SK-N-SH treated with all-trans-retinoic acid at 6 μM for 48 hours (cell line): ENCODE data around the gene ROBO1.

Experiments used
- ATAC-seq: fragments of 200-7000 bp; cut with Tn5 transposase; 3 replicates; pipeline ENCODE4 v1.9.1; 2020; ENCODE audit warnings: mild to moderate bottlenecking, moderate library complexity
- ARNTL ChIP-seq: fragments of 450-650 bp; formaldehyde crosslinking; IDR thresholded peaks from 2 replicates; pipeline ENCODE4 v1.5.0; 2020; ENCODE audit warnings: low read depth, mild to moderate bottlenecking, moderate library complexity, borderline replicate concordance
- BACH2 ChIP-seq: fragments of 250-450 bp; sonication (Bioruptor Pico); IDR thresholded peaks from 2 replicates; pipeline ENCODE4 v1.9.0; 2021; ENCODE audit warnings: mild to moderate bottlenecking, borderline replicate concordance
- CSDC2 ChIP-seq: fragments of 250-450 bp; sonication (Bioruptor Pico); IDR thresholded peaks from 2 replicates; pipeline ENCODE4 v1.5.0; 2020; ENCODE audit warnings: mild to moderate bottlenecking, moderate library complexity
- GLIS3 ChIP-seq: fragments of 250-450 bp; sonication (Bioruptor Pico); IDR thresholded peaks from 2 replicates; pipeline ENCODE4 v1.5.0; 2020; ENCODE audit warnings: mild to moderate bottlenecking, moderate library complexity
- ISL1 ChIP-seq: fragments of 250-450 bp; sonication (Bioruptor Pico); IDR thresholded peaks from 2 replicates; pipeline ENCODE4 v2.1.2; 2022; ENCODE audit warnings: mild to moderate bottlenecking, moderate library complexity
- OSR1 ChIP-seq: fragments of 250-450 bp; sonication (Bioruptor Pico); IDR thresholded peaks from 2 replicates; pipeline ENCODE4 v1.8.0; 2022; ENCODE audit warnings: moderate library complexity, mild to moderate bottlenecking, inconsistent platforms
- PPARA ChIP-seq: fragments of 250-450 bp; sonication (Bioruptor Pico); IDR thresholded peaks from 2 replicates; pipeline ENCODE4 v1.5.0; 2020; ENCODE audit warnings: mild to moderate bottlenecking, borderline replicate concordance
- SNAI2 ChIP-seq: fragments of 250-450 bp; sonication (Bioruptor Pico); IDR thresholded peaks from 2 replicates; pipeline ENCODE4 v1.5.0; 2020; ENCODE audit warnings: mild to moderate bottlenecking, moderate library complexity
- TCF4 ChIP-seq: fragments of 250-450 bp; sonication (Bioruptor Pico); IDR thresholded peaks from 2 replicates; pipeline ENCODE4 v1.8.0; 2021; ENCODE audit warnings: mild to moderate bottlenecking, moderate library complexity, borderline replicate concordance
- TOX ChIP-seq: fragments of 250-450 bp; sonication (Bioruptor Pico); IDR thresholded peaks from 2 replicates; pipeline ENCODE4 v1.8.0; 2021; ENCODE audit warnings: mild to moderate bottlenecking, moderate library complexity, borderline replicate concordance
- ZC3H10 ChIP-seq: fragments of 250-450 bp; sonication (Bioruptor Pico); IDR thresholded peaks from 2 replicates; pipeline ENCODE4 v1.5.1; 2021; ENCODE audit warnings: mild to moderate bottlenecking, moderate library complexity
- ZFP3 ChIP-seq: fragments of 250-450 bp; sonication (Bioruptor Pico); IDR thresholded peaks from 2 replicates; pipeline ENCODE4 v1.5.0; 2020; ENCODE audit warnings: mild to moderate bottlenecking, moderate library complexity
- ZFP30 ChIP-seq: fragments of 450-650 bp; formaldehyde crosslinking; IDR thresholded peaks from 2 replicates; pipeline ENCODE4 v1.5.0; 2022; ENCODE audit warnings: mild to moderate bottlenecking, moderate library complexity
- ZNF565 ChIP-seq: fragments of 450-650 bp; formaldehyde crosslinking; conservative IDR thresholded peaks from 2 replicates; pipeline ENCODE4 v1.5.0; 2020; ENCODE audit warnings: low read depth, mild to moderate bottlenecking, moderate library complexity
- ZNF70 ChIP-seq: fragments of 450-650 bp; formaldehyde crosslinking; IDR thresholded peaks from 2 replicates; pipeline ENCODE4 v1.5.0; 2020; ENCODE audit warnings: mild to moderate bottlenecking, moderate library complexity
- ZNF8 ChIP-seq: fragments of 450-650 bp; formaldehyde crosslinking; IDR thresholded peaks from 2 replicates; pipeline ENCODE4 v1.5.0; 2020; ENCODE audit warnings: mild to moderate bottlenecking, moderate library complexity
- TF ChIP-seq, protein P1 (sequence below): fragments of 250-450 bp; sonication (Bioruptor Pico); IDR thresholded peaks from 2 replicates; pipeline ENCODE4 v1.5.1; 2020; ENCODE audit warnings: low read depth, mild to moderate bottlenecking, moderate library complexity
- TF ChIP-seq, protein P2 (sequence below): fragments of 250-450 bp; sonication (Bioruptor Pico); IDR thresholded peaks from 2 replicates; pipeline ENCODE4 v1.8.0; 2020; ENCODE audit warnings: mild to moderate bottlenecking, moderate library complexity, borderline replicate concordance
- TF ChIP-seq, protein P3 (sequence below): fragments of 250-450 bp; sonication (Bioruptor Pico); IDR thresholded peaks from 2 replicates; pipeline ENCODE4 v1.5.0; 2020; ENCODE audit warnings: mild to moderate bottlenecking, moderate library complexity
- TF ChIP-seq, protein P4 (sequence below): fragments of 250-450 bp; sonication (Bioruptor Pico); IDR thresholded peaks from 2 replicates; pipeline ENCODE4 v1.8.0; 2021; ENCODE audit warnings: low read depth, mild to moderate bottlenecking, moderate library complexity, borderline replicate concordance
- TF ChIP-seq, protein P5 (sequence below): fragments of 250-450 bp; sonication (Bioruptor Pico); IDR thresholded peaks from 2 replicates; pipeline ENCODE4 v1.5.1; 2021; ENCODE audit warnings: mild to moderate bottlenecking, moderate library complexity

Gene ROBO1

DNA sequence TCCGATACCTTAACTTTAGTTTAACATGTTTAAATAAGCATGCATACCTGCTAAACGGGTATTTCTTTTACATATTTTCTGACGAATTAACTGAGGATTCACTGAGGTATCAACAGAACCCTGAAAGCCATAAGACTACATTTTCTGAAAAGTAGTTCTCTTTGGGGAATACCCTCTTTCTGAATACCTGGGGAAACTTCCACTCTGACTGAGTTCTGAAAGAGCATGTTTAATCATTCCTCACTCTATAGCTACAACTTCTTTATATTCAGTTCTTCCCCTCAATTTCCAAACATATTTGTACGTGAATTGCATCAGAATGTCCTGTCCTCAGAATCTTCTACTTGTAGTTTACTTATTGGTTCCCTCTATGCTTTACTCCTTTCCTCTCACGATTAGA is 403.0 kb downstream of the ROBO1 start (continued):
- no peak for TF ChIP-seq ARNTL (CRISPR knock-in tag)

DNA sequence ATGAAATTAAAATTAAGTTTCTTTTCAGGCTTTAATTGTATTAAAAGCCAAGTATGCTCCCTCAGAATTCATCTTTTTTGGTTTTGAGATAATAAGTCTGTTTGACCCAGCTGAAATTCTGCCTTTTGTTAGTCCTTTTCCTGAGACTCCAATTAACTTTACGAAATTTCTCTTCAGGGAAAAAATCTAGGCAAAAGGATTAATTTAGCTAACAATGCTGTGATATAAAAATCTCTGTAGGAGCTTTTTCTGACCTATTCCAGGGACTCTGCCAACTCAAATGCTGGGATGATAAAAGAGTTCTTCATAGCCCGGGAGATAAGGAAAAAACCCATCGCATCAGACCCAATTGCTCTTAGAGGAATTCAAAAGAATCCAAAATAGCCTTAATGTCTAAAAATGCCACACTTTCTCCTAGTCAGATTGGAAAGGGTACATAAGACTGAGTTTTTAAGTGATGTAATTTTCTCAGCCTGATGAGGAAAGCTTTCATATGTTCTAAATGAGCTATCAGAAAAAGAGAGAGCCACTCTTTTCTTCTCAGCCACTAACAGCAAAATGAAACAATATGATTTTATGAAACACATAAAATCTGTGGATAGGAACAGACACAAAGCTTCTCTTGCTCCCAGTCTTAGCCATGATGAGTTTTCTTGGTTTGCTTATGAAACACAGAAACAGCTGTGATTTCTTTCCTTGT is 405.1 kb downstream of the ROBO1 start:
- no peak for ATAC-seq
- TF ChIP-seq ZC3H10 (CRISPR knock-in tag) (no peak), GLIS3 (CRISPR knock-in tag) (no peak)

DNA sequence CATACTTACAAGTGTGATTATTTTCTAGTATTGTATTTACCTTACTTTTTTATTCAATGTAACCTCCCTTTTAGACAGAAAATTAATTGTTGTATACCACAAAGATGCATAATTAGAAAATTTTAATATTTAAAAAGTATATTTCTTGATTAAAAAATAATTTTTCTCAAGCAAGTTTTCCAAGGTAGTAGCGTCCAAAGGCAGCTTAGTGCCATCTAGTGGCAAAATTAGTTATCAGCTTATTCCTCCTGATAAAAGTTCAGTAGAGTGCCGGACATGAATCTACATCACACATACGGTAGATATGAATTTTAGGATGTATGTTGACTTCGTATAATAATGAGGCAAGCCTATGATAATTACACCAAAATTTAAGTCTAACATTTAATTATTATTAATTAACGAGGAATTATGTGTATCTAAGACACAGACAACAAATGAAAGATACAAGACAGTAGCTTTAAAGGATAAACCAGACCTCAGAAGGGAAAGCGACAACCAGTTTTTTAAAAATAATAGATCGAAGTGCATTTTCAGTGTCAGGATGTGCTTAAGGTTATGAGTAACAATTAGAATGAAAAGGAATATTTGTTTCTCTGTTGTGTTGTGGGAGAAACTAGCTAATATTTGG is 405.9 kb downstream of the ROBO1 start:
- peak; percentile 87 for ATAC-seq
- TF ChIP-seq ZNF70 (CRISPR knock-in tag) (no peak), TCF4 (CRISPR knock-in tag) (no peak), ZNF8 (CRISPR knock-in tag) (no peak), ZFP3 (no peak), ZFP30 (CRISPR knock-in tag) (no peak)
- TF ChIP-seq, protein P1, sequence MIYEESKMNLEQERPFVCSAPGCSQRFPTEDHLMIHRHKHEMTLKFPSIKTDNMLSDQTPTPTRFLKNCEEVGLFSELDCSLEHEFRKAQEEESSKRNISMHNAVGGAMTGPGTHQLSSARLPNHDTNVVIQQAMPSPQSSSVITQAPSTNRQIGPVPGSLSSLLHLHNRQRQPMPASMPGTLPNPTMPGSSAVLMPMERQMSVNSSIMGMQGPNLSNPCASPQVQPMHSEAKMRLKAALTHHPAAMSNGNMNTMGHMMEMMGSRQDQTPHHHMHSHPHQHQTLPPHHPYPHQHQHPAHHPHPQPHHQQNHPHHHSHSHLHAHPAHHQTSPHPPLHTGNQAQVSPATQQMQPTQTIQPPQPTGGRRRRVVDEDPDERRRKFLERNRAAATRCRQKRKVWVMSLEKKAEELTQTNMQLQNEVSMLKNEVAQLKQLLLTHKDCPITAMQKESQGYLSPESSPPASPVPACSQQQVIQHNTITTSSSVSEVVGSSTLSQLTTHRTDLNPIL (CRISPR knock-in tag) = no peak
- TF ChIP-seq, all 23 proteins: peak for 0

DNA sequence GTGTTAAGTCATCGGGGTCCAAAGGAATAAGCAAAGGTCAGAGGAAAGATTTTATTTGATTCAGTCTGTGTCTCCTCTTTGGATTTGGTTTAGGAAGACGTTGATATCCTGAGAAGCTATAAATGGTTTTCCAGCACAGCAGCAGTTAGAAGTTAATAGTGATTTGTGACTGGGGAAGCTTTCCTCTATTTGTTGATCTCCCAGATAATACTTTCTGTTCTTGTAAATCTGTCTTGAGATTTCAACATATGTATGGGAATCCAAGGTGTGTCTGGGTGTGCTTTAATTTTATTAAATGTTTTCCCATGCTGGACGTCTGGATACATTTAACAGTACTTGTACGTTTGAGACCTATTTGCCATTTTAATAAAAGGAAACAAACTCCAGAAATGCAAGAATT is 409.5 kb downstream of the ROBO1 start:
- no peak for ATAC-seq
- TF ChIP-seq CSDC2 = no peak
- no peak for TF ChIP-seq PPARA (CRISPR knock-in tag)
- no peak for TF ChIP-seq OSR1 (CRISPR knock-in tag)
- TF ChIP-seq, protein P2, sequence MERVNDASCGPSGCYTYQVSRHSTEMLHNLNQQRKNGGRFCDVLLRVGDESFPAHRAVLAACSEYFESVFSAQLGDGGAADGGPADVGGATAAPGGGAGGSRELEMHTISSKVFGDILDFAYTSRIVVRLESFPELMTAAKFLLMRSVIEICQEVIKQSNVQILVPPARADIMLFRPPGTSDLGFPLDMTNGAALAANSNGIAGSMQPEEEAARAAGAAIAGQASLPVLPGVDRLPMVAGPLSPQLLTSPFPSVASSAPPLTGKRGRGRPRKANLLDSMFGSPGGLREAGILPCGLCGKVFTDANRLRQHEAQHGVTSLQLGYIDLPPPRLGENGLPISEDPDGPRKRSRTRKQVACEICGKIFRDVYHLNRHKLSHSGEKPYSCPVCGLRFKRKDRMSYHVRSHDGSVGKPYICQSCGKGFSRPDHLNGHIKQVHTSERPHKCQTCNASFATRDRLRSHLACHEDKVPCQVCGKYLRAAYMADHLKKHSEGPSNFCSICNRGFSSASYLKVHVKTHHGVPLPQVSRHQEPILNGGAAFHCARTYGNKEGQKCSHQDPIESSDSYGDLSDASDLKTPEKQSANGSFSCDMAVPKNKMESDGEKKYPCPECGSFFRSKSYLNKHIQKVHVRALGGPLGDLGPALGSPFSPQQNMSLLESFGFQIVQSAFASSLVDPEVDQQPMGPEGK = no peak
- no peak for TF ChIP-seq ZNF70 (CRISPR knock-in tag)
- TF ChIP-seq, protein P3, sequence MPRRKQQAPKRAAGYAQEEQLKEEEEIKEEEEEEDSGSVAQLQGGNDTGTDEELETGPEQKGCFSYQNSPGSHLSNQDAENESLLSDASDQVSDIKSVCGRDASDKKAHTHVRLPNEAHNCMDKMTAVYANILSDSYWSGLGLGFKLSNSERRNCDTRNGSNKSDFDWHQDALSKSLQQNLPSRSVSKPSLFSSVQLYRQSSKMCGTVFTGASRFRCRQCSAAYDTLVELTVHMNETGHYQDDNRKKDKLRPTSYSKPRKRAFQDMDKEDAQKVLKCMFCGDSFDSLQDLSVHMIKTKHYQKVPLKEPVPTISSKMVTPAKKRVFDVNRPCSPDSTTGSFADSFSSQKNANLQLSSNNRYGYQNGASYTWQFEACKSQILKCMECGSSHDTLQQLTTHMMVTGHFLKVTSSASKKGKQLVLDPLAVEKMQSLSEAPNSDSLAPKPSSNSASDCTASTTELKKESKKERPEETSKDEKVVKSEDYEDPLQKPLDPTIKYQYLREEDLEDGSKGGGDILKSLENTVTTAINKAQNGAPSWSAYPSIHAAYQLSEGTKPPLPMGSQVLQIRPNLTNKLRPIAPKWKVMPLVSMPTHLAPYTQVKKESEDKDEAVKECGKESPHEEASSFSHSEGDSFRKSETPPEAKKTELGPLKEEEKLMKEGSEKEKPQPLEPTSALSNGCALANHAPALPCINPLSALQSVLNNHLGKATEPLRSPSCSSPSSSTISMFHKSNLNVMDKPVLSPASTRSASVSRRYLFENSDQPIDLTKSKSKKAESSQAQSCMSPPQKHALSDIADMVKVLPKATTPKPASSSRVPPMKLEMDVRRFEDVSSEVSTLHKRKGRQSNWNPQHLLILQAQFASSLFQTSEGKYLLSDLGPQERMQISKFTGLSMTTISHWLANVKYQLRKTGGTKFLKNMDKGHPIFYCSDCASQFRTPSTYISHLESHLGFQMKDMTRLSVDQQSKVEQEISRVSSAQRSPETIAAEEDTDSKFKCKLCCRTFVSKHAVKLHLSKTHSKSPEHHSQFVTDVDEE (CRISPR knock-in tag) = no peak
- TF ChIP-seq ZNF565 (CRISPR knock-in tag) = no peak
- TF ChIP-seq, protein P1 (CRISPR knock-in tag) = no peak
- no peak for TF ChIP-seq GLIS3 (CRISPR knock-in tag)
- TF ChIP-seq, protein P4, sequence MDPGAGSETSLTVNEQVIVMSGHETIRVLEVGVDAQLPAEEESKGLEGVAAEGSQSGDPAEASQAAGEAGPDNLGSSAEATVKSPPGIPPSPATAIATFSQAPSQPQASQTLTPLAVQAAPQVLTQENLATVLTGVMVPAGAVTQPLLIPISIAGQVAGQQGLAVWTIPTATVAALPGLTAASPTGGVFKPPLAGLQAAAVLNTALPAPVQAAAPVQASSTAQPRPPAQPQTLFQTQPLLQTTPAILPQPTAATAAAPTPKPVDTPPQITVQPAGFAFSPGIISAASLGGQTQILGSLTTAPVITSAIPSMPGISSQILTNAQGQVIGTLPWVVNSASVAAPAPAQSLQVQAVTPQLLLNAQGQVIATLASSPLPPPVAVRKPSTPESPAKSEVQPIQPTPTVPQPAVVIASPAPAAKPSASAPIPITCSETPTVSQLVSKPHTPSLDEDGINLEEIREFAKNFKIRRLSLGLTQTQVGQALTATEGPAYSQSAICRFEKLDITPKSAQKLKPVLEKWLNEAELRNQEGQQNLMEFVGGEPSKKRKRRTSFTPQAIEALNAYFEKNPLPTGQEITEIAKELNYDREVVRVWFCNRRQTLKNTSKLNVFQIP (CRISPR knock-in tag) = no peak
- no peak for TF ChIP-seq ISL1 (CRISPR knock-in tag)
- no peak for TF ChIP-seq ZFP30 (CRISPR knock-in tag)
- no peak for TF ChIP-seq ARNTL (CRISPR knock-in tag)
- no peak for TF ChIP-seq SNAI2
- no peak for TF ChIP-seq BACH2
- TF ChIP-seq, protein P5, sequence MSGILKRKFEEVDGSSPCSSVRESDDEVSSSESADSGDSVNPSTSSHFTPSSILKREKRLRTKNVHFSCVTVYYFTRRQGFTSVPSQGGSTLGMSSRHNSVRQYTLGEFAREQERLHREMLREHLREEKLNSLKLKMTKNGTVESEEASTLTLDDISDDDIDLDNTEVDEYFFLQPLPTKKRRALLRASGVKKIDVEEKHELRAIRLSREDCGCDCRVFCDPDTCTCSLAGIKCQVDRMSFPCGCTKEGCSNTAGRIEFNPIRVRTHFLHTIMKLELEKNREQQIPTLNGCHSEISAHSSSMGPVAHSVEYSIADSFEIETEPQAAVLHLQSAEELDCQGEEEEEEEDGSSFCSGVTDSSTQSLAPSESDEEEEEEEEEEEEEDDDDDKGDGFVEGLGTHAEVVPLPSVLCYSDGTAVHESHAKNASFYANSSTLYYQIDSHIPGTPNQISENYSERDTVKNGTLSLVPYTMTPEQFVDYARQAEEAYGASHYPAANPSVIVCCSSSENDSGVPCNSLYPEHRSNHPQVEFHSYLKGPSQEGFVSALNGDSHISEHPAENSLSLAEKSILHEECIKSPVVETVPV = no peak
- no peak for TF ChIP-seq ZNF8 (CRISPR knock-in tag)
- TF ChIP-seq TCF4 (CRISPR knock-in tag) = no peak
- TF ChIP-seq TOX (CRISPR knock-in tag) = no peak
